AG20443 (cell line): Measurements from ENCODE around the gene ULBP2.
"Not testable (repeated sequence)": the region's sequence is repeated elsewhere in the genome, so short reads cannot be mapped to it uniquely, and the experiment has no call there.

Experiments used
- DNase-seq: peaks from one replicate; pipeline ENCODE4 v3.0.0; 2012; ENCODE audit warnings: low spot score, mixed read lengths

The ULBP2 gene

DNA sequence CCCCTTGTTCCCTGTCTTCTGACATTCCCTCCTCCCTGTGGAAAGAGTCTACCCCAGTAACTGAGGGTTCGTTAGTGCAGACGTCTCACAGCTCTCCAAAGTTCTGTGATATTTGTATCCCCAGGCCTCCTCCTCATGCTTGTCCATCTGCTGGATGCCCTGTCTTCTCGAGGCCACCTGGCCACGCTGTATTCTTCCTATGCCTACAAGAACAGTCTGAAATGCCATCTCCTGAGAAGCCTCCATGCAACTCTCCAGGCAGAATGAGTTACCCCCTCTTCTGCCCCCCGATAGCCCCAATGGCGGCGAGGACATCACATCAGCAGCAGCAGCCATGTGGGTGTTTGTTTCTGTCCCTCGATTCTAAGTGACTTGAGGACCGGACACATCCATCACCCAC, 9.3 kb downstream of the ULBP2 start:
- no peak for DNase-seq

- no peak for DNase-seq
Measured at GRCh38 chr6:149951626-149952025, 9.8 kb downstream of the ULBP2 start.

DNA sequence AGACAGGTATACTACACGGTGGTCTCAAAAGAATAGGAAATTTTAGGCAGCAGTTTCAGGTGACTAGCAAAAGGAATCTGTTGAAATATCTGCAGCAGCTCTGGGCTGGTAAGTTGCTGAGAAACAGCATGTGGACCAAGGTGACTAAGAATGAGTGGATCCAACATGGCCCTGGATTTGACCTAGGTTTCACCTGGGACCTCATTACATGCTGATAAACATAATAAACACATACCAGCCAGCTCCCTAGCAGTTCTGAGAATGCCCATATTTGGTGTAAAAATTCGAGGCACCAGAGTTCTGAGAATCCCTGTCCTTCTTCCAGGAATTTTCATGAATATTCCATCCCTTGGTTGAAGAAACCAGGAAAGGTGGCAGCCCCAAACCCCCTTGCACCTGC, 11.6 kb downstream of the ULBP2 start:
- DNase-seq, result not testable (repeated sequence)

DNA sequence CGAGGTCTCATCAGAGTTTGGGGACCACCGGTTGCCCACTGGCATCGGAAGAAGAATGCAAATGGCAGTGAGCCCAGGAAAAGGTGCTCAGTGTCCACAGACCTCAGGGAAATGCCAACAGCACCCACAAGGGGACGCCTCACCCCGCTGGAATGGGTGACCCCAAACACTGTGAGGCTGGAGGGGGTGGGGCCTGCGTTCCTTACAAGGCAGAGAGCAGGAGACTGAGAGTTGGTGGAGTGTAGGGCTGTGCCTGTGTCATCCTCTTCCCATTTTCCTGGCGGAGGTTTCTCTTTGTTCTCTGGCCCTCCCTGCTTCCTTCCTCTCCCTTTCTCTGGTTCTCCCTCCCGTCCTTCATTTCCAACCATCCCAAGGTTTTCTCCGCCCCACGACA, 12.1 kb downstream of the ULBP2 start:
- DNase-seq, result not testable (repeated sequence)

DNA sequence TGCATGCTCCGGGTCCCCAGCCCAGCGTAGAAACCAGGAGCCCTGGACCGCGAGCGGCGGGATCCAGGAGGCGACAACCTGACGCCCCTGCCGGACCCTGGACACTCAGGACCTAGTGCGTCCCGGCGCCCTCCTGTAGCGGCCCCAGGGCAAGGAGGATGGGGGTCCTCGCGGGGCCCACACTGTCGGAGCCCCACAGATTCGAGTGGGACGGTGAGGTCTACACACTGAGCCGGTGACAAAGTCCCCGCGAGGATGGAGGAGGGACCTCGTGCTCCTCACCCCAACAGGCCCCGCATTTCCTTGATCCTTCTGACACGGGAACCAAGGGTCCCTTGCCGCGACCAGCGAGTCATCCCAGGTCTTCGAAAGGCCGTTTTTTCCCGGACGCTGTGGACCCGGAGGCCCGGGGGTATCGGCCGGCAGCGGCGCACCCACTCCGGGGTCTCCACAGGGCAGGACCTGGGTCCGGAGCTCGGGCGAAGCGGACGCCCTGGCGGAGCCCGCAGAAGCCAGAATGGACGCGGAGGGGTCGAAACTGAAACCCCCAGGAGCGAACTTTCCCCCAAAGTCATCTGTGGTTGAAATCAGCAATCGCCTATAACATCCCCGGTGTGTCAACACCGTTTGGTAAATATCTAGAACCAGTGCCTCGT, 12.6 kb downstream of the ULBP2 start:
- DNase-seq, result not testable (repeated sequence)

- DNase-seq, result not testable (repeated sequence)
Measured at GRCh38 chr6:149954984-149955653, 13.3 kb downstream of the ULBP2 start.

DNA sequence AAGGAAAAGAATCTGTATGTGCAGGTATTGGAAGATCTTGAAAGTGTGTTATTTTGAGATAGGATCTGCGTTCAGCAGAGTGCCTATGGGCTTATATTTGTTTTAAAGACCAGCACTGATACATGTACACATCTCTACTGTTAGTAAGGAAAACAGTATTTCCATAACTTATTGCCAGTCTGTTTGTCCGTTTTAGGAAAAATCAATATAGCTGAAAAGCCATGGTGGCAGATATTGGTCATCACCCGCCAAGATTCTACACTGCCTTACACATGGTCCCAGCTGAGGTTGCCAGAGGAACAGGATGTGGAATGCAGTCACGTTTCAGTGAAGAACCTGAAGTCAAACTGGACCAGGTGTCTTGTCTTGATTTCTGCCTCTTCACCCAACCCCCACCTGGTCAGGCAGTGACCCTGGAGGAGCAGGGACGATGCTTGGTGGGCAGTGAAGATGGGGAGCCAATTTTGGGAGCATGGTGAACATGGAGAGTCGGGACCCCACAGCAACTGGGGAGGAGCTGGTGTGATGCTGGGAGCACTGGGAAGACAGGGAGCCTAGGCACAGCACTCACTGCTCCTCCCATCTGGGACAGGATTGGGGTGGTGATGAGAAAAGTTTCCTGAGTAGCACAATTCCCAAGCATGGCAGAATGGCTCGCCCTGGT, 14.0 kb downstream of the ULBP2 start:
- DNase-seq, result not testable (repeated sequence)

GRCh38 chr6:149958124-149958523, 16.3 kb downstream of the ULBP2 start:
- not testable (repeated sequence) for DNase-seq

DNA sequence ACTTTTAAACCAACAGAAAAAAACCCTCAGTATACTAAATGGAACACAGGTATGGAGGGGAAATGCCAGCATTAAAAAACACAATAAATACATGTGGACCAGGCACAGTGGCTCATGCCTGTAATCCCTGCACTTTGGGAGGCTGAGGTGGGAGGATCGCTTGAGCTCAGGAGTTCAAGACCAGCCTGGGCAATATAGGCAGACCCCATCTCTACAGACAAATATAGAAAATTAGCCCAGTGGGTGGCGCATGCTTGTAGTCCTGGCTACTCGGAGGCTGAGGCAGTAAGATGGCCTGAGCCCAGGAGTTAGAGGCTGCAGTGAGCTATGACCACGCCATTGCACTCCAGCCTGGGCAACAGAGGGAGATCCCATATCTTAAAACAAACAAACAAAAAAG, 18.0 kb downstream of the ULBP2 start:
- DNase-seq, result not testable (repeated sequence)

GRCh38 chr6:149960488-149960887, 18.7 kb downstream of the ULBP2 start:
- DNase-seq, result no peak

DNA sequence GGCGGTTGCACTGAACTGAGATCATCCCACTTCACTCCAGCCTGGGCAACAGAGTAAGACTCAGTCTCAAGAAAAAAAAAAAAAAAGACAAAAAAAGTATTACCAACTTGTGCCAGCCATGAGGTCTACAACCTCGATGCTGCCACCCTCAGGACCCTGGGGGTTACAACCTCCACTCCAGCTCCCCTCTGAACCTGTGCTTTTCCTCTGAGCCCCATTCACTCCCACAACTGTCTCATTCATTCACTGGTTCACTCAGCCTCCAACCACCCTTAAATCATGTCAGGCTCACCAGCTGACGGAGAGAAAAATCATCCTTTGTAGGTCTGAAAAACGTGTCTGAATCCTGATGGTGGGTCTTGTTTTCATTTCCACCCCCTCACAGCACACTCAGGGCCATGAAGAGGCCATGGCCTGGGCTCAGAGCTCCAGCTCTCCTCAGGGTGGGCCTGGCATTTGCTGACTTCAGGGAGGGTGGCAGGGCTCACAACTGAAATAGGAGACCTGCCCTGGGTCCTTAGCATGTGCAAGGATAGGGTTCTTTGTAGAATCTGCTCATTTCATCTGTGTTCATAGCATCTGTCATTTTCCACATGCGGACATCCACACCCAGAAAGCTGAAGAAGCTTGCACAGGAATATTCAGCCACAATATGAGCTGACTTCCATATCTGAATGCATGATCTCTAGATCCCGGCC, 20.1 kb downstream of the ULBP2 start:
- no peak for DNase-seq

DNA sequence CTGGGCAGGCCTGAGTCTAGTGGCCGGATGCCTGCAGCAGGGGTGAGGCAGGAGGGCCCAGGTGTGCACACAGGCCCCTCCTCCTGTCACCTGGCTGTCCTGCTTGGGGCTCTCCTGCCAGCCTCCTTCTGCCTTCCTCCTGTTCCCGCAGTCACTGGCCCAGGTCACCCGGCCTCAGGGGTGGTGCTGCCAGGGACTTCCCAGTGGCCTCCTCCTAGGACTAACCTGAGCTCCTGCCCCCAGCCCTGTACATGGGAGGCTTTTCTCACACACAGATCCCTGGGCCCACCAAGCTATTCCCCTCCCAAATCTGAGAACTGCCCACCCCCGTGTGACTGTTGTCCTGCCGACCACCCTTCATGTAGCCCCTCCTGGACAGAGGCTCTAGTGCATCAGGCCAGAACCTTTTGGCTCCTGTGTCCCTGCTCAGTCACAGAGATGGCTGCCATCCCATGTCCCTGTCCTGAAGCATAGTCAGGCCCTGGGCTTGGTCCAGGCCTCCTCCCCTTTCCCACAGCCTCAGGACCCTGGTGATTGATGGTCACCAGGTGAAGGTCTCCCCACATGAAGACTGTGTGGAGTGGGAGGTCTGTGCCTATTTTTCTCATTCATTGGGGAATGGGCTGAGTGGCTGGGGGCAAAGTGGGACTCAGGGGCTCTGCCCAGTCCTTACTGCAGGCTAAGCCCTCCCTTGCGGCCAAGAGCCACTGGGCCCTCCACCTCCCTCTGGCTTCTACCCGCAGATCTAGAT, 20.8 kb downstream of the ULBP2 start:
- no peak for DNase-seq

- peak; percentile 66 for DNase-seq
Measured at GRCh38 chr6:149963212-149963461, 21.3 kb downstream of the ULBP2 start.

GRCh38 chr6:149963462-149964307, 21.9 kb downstream of the ULBP2 start, which contains the start of gene ULBP1:
TSS of gene ULBP1 (plus strand) at chr6:149963943. CDS start at chr6:149964050, 107 bp downstream.
- DNase-seq, result peak; percentile 96

DNA sequence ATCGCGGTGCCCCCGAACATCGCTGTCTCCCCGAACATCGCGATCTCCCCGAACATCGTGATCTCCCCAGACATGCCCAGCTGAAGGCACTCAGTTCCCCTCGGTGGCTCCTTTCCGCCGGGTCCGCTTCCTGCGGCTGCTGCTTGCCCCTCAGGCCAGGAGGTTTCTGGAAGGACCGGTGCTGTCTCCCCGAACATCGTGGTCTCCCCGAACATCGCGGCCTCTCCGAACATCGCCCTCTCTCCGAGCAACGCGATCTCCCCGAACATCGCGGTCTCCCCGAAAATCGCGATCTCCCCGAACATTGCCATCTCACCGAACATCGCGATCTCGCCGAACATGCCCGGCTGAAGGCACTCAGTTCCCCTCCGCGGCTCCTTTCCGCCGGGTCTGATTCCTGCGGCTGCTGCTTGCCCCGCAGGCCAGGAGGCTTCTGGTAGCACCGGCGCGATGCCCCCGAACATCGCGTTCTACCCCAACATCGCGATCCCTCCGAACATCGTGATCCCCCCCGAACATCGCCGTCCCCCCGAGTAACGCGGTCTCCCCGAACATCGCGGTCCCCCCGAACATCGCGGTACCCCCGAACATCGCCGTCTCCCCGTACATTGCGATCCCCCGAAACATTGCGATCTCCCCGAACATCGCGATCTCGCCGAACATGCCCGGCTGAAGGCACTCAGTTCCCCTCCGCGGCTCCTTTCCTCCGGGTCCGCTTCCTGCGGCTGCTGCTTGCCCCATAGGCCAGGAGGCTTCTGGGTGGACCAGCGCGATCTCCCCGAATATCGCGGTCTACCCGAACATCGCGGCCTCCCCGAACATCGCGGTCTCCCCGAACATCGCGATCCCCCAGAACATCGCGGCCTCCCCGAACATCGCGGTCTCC, 22.7 kb downstream of the ULBP2 start:
- peak; percentile 45 for DNase-seq

GRCh38 chr6:149965194-149966020, 23.6 kb downstream of the ULBP2 start:
- DNase-seq, result peak; percentile 43

- not testable (repeated sequence) for DNase-seq
Measured at GRCh38 chr6:149966319-149966718, 24.5 kb downstream of the ULBP2 start.

- no peak for DNase-seq
Measured at GRCh38 chr6:149967591-149967990, 25.8 kb downstream of the ULBP2 start.

DNA sequence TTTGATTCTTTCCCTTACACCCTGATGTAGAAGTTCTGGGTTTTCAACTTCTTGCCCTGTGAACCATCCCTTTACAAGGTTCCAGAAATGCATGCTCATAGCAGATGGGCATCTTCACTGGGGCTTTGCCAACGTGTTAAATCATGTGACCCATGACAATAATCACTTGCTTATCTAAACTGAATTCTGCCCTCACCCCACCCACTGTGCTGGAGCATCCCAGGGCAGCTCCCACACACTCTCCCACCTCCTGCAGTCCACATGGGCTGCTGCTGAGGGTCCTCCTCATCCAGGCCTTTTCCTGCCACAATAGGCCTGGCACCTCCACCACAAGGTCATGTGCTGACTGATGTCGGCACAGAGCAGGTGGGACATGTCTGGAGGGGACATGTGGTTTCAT, 26.2 kb downstream of the ULBP2 start:
- not testable (repeated sequence) for DNase-seq
